HepG2 (cell line): ENCODE measurements around the gene CTDSP2. TPM values are rescaled to one million over a fixed set of nuclear protein-coding genes. Genes with fewer than 3 reads are reported as not detected.

Experiments
- HNF4G ChIP-seq, 2 experiments: sonication (generic) in 1 of 2; formaldehyde crosslinking in 1 of 2; IDR thresholded peaks; 2 replicates each; pipeline versions ENCODE4 v1.4.0 to v1.6.1; 2011 to 2020; ENCODE audit warnings: borderline replicate concordance in 2 of 2, low read depth in 2 of 2, mild to moderate bottlenecking in 2 of 2, low read length in 1 of 2, missing genetic modification reagents in 1 of 2, moderate library complexity in 1 of 2
- KDM5B ChIP-seq: sonication (generic); formaldehyde crosslinking; IDR thresholded peaks from 2 replicates; pipeline ENCODE4 v1.4.0; 2020; ENCODE audit warnings: missing genetic modification reagents, mild to moderate bottlenecking, borderline replicate concordance
- KLF13 ChIP-seq: sonication (generic); formaldehyde crosslinking; IDR thresholded peaks from 2 replicates; pipeline ENCODE4 v1.4.0; 2020; ENCODE audit warnings: mild to moderate bottlenecking, missing genetic modification reagents
- MBD4 ChIP-seq: IDR thresholded peaks from 2 replicates; pipeline ENCODE4 v1.6.1; 2012; ENCODE audit warnings: low read length, inconsistent platforms, borderline replicate concordance
- MYC ChIP-seq: sonication (generic); formaldehyde crosslinking; IDR thresholded peaks from 2 replicates; pipeline ENCODE4 v1.9.0; 2021; ENCODE audit warnings: missing genetic modification reagents, borderline replicate concordance
- TCF7L2 ChIP-seq: IDR thresholded peaks from 2 replicates; pipeline ENCODE4 v1.6.1; 2011; ENCODE audit warnings: mild to moderate bottlenecking, low read depth, low read length, moderate library complexity
- TEF ChIP-seq: sonication (generic); formaldehyde crosslinking; IDR thresholded peaks from 2 replicates; pipeline ENCODE4 v1.5.0; 2020; ENCODE audit warnings: missing genetic modification reagents
- ZBTB26 ChIP-seq: IDR thresholded peaks from 2 replicates; pipeline ENCODE4 v1.6.1; 2016; ENCODE audit warnings: missing compliant biosample characterization, missing genetic modification reagents, borderline replicate concordance
- ZBTB46 ChIP-seq: sonication (generic); formaldehyde crosslinking; IDR thresholded peaks from 2 replicates; pipeline ENCODE4 v1.4.0; 2020; ENCODE audit warnings: mild to moderate bottlenecking, missing genetic modification reagents, borderline replicate concordance
- ZNF646 ChIP-seq: sonication (generic); formaldehyde crosslinking; IDR thresholded peaks from 2 replicates; pipeline ENCODE4 v1.9.0; 2021; ENCODE audit warnings: mild to moderate bottlenecking, missing genetic modification reagents
- ZNF781 ChIP-seq: sonication (generic); formaldehyde crosslinking; IDR thresholded peaks from 2 replicates; pipeline ENCODE4 v1.5.1; 2020; ENCODE audit warnings: borderline replicate concordance, mild to moderate bottlenecking, missing genetic modification reagents; ENCODE audit errors: not compliant biosample characterization
- ZNF83 ChIP-seq: sonication (generic); formaldehyde crosslinking; IDR thresholded peaks from 2 replicates; pipeline ENCODE4 v1.4.0; 2020; ENCODE audit warnings: missing genetic modification reagents, mild to moderate bottlenecking, borderline replicate concordance
- ZSCAN21 ChIP-seq: sonication (generic); formaldehyde crosslinking; IDR thresholded peaks from 2 replicates; pipeline ENCODE4 v1.8.0; 2022; ENCODE audit warnings: mild to moderate bottlenecking, missing genetic modification reagents, moderate library complexity, borderline replicate concordance
- polyA plus RNA-seq, 8 experiments: library from polyadenylated mRNA; depleted of rRNA in 3 of 8; stranded (reverse) in 7 of 8; unstranded in 1 of 8; fragments of >200 nt; fragmentation: Illumina TruSeq in 4 of 8; extraction: Trizol in 4 of 8; gene quantifications; 2 replicates each; pipeline versions ENCODE4 v1.2.1 to v1.2.3, GENCODE V29; 2011 to 2016; ENCODE audit warnings: low read depth in 4 of 8, missing spikeins in 1 of 8, mixed read lengths in 1 of 8; ENCODE audit not compliant: insufficient read depth in 1 of 8
- total RNA-seq, 5 experiments: library from RNA; depleted of rRNA; stranded (reverse); fragments of >200 nt; fragmentation: Illumina TruSeq; extraction: Trizol; gene quantifications; 2 replicates each; pipeline ENCODE4 v1.2.3, GENCODE V29; 2016; ENCODE audit warnings: low read depth in 1 of 5
- TF ChIP-seq, protein P1 (sequence below): IDR thresholded peaks from 2 replicates; pipeline ENCODE4 v1.6.1; 2016; ENCODE audit warnings: low read depth, control low read depth

The CTDSP2 gene
- total and polyA plus RNA-seq, 2 of the 13 experiments (the other 11 are each of a cell fraction or from before 2014, with no cell fraction given) = 38.1 to 82.5 TPM

GRCh38 chr12:57771873-57772428 lies 74.6 kb downstream of the CTDSP2 start, which contains the start of gene METTL1 (continued):
- TF ChIP-seq ZBTB46 (CRISPR knock-in tag) (0 out of 2 replicates have a peak, but pooled peaks have one; percentile 65), KLF13 (no peak), KDM5B (CRISPR knock-in tag) (peak; percentile 85), ZBTB26 (CRISPR knock-in tag) (peak; percentile 44), ZNF646 (CRISPR knock-in tag) (no peak), ZNF83 (CRISPR knock-in tag) (0 out of 2 replicates have a peak, but pooled peaks have one; percentile 29), TEF (no peak), MBD4 (no peak), HNF4G (IDR thresholded peaks at IDR 0.05; ENCODE audit: borderline replicate concordance, low read depth, low read length) (peak; percentile 11; the same call in 1 of the 2 replicates), HNF4G (CRISPR knock-in tag; IDR thresholded peaks at IDR 0.05; ENCODE audit: borderline replicate concordance, low read depth) (no peak), ZSCAN21 (CRISPR knock-in tag) (peak; percentile 27; the same call in 1 of the 2 replicates), TCF7L2 (no peak), ZNF781 (CRISPR knock-in tag) (no peak), MYC (CRISPR knock-in tag) (peak; percentile 100)
- TF ChIP-seq, protein P1, sequence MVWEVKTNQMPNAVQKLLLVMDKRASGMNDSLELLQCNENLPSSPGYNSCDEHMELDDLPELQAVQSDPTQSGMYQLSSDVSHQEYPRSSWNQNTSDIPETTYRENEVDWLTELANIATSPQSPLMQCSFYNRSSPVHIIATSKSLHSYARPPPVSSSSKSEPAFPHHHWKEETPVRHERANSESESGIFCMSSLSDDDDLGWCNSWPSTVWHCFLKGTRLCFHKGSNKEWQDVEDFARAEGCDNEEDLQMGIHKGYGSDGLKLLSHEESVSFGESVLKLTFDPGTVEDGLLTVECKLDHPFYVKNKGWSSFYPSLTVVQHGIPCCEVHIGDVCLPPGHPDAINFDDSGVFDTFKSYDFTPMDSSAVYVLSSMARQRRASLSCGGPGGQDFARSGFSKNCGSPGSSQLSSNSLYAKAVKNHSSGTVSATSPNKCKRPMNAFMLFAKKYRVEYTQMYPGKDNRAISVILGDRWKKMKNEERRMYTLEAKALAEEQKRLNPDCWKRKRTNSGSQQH = peak; percentile 74
